HK-2 (cell line): ENCODE results near the gene SH3BGR.
"Not testable (repeated sequence)": the region's sequence is repeated elsewhere in the genome, so short reads cannot be mapped to it uniquely, and the experiment has no call there.

Source experiments
- DNase-seq: peaks from one replicate; pipeline ENCODE4 v3.0.0-alpha.2; 2018; ENCODE audit not compliant: unreplicated experiment

The SH3BGR gene

GRCh38 chr21:39515684-39516472, 64.1 kb downstream of the SH3BGR start:
- no peak for DNase-seq

- peak; percentile 40 for DNase-seq
These were observed 66.5 kb downstream of the SH3BGR start for GRCh38 chr21:39518055-39518846.

- DNase-seq, result no peak
These were observed 67.1 kb downstream of the SH3BGR start for GRCh38 chr21:39518847-39519210.

- no peak for DNase-seq
These were observed 68.1 kb downstream of the SH3BGR start for GRCh38 chr21:39519835-39520234.

- DNase-seq, result no peak
These were observed 71.6 kb downstream of the SH3BGR start for GRCh38 chr21:39523399-39523798.

- DNase-seq, result no peak
These were observed 72.1 kb downstream of the SH3BGR start for GRCh38 chr21:39523915-39524314.

- DNase-seq, result no peak
These were observed 73.4 kb downstream of the SH3BGR start for GRCh38 chr21:39525129-39525528.

- no peak for DNase-seq
These were observed 73.8 kb downstream of the SH3BGR start for GRCh38 chr21:39525601-39526000.

GRCh38 chr21:39527067-39527595, 75.4 kb downstream of the SH3BGR start:
- no peak for DNase-seq

GRCh38 chr21:39527664-39528381, 76.1 kb downstream of the SH3BGR start:
- DNase-seq, result no peak

- no peak for DNase-seq
These were observed 77.3 kb downstream of the SH3BGR start for GRCh38 chr21:39529026-39529425.

- DNase-seq, result no peak
These were observed 79.3 kb downstream of the SH3BGR start for GRCh38 chr21:39531064-39531463.

- DNase-seq, result no peak
These were observed 80.1 kb downstream of the SH3BGR start for GRCh38 chr21:39531840-39532239.

GRCh38 chr21:39533545-39534380, 82.0 kb downstream of the SH3BGR start:
- DNase-seq, result no peak

- DNase-seq, result no peak
These were observed 84.1 kb downstream of the SH3BGR start for GRCh38 chr21:39535646-39536437.

- no peak for DNase-seq
These were observed 85.1 kb downstream of the SH3BGR start for GRCh38 chr21:39536835-39537234.

- no peak for DNase-seq
These were observed 85.8 kb downstream of the SH3BGR start for GRCh38 chr21:39537571-39537970.

GRCh38 chr21:39538453-39539042, 86.8 kb downstream of the SH3BGR start:
- DNase-seq, result no peak

GRCh38 chr21:39540367-39540766, 88.6 kb downstream of the SH3BGR start:
- not testable (repeated sequence) for DNase-seq

GRCh38 chr21:39542736-39543135, 91.0 kb downstream of the SH3BGR start:
- no peak for DNase-seq
